Smooth muscle cell (in vitro differentiated cells): ENCODE measurements around the gene ITPRID2. TPM values are rescaled to one million over a fixed set of nuclear protein-coding genes. Genes with fewer than 3 reads are reported as not detected.
A peak's percentile ranks its signal among the peaks of the same experiment; 100 is the strongest.

ENCODE experiments used
- DNase-seq: peaks from one replicate; lab custom pipeline; 2025; ENCODE audit not compliant: unreplicated experiment; lab: John Stamatoyannopoulos, UW
- H2AFZ ChIP-seq: fragments of 200-600 bp; sonication (generic); 2 replicates; pipeline ENCODE4 v1.6.0; 2016; ENCODE audit warnings: antibody characterized with exemption, low read depth, mild to moderate bottlenecking
- H3F3A ChIP-seq: fragments of 200-600 bp; sonication (generic); 2 replicates; pipeline ENCODE4 v1.6.0; 2017; ENCODE audit warnings: antibody characterized with exemption, low read depth
- H3K27ac ChIP-seq: fragments of 200-600 bp; sonication (generic); 2 replicates; pipeline ENCODE4 v1.5.1; 2016; ENCODE audit warnings: low read depth, mild to moderate bottlenecking
- H3K27me3 ChIP-seq: fragments of 200-600 bp; sonication (generic); 2 replicates; pipeline ENCODE4 v1.6.1; 2016; ENCODE audit warnings: low read depth, mild to moderate bottlenecking
- H3K36me3 ChIP-seq: fragments of 200-600 bp; sonication (generic); 2 replicates; pipeline ENCODE4 v1.5.1; 2016; ENCODE audit warnings: low read depth
- H3K4me1 ChIP-seq: fragments of 200-600 bp; sonication (generic); 2 replicates; pipeline ENCODE4 v1.5.1; 2016; ENCODE audit warnings: low read depth
- H3K4me2 ChIP-seq: fragments of 200-600 bp; sonication (generic); 2 replicates; pipeline ENCODE4 v1.6.0; 2016; ENCODE audit warnings: mild to moderate bottlenecking
- H3K4me3 ChIP-seq: fragments of 200-600 bp; sonication (generic); 2 replicates; pipeline ENCODE4 v1.5.1; 2016; ENCODE audit warnings: mild to moderate bottlenecking
- H3K79me2 ChIP-seq: fragments of 200-600 bp; sonication (generic); 2 replicates; pipeline ENCODE4 v1.6.0; 2016; ENCODE audit warnings: low read depth, mild to moderate bottlenecking
- H3K9ac ChIP-seq: fragments of 200-600 bp; sonication (generic); 2 replicates; pipeline ENCODE4 v1.6.0; 2016; ENCODE audit warnings: low read depth
- H3K9me3 ChIP-seq: fragments of 200-600 bp; sonication (generic); replicated peaks from 2 replicates; pipeline ENCODE4 v1.5.1; 2016; ENCODE audit warnings: low read depth
- H4K20me1 ChIP-seq: fragments of 200-600 bp; sonication (generic); 2 replicates; pipeline ENCODE4 v1.6.0; 2016; ENCODE audit warnings: low read depth
- WGBS: methylation state at CpG from one replicate; pipeline ENCODE4 v1.1.7; 2016; ENCODE audit warnings: low lambda C conversion rate; 5-methylcytosine and 5-hydroxymethylcytosine counted together
- polyA plus RNA-seq: library from polyadenylated mRNA; unstranded; fragments of >200 nt; fragmentation: Nextera tagmentation; extraction: Ambion mirVana; gene quantifications from 2 replicates; pipeline ENCODE4 v1.2.1, GENCODE V29; 2016
- total RNA-seq: library from RNA; depleted of rRNA; stranded (reverse); fragments of >200 nt; gene quantifications from 2 replicates; pipeline ENCODE4 v1.2.3, GENCODE V29; 2014
- TF ChIP-seq, protein P1 (sequence below): fragments of 200-600 bp; sonication (generic); IDR thresholded peaks from 2 replicates; pipeline ENCODE4 v1.5.1; 2017; ENCODE audit warnings: borderline replicate concordance, mild to moderate bottlenecking, antibody characterized with exemption; ENCODE audit not compliant: insufficient read depth, poor library complexity, severe bottlenecking

The ITPRID2 gene
- total and polyA plus RNA-seq, 2 experiments from 2014 or later = 28.2 to 556 TPM

- Histone ChIP-seq H3F3A (no peaks in the 10 kb centered on the region), H3K27me3 (no peaks in the 10 kb centered on the region), H3K9me3 (peaks cover 4% of the 10 kb centered on the region), H3K36me3 (peaks cover 11% of the 10 kb centered on the region), H3K27ac (no peak overlapping the region), H3K9ac (no peak overlapping the region), H3K79me2 (no peaks in the 10 kb centered on the region), H3K4me2 (no peak overlapping the region), H3K4me3 (no peak overlapping the region), H4K20me1 (peaks cover 4% of the 10 kb centered on the region), H3K4me1 (no peaks in the 10 kb centered on the region), H2AFZ (no peak overlapping the region)
- TF ChIP-seq, protein P1, sequence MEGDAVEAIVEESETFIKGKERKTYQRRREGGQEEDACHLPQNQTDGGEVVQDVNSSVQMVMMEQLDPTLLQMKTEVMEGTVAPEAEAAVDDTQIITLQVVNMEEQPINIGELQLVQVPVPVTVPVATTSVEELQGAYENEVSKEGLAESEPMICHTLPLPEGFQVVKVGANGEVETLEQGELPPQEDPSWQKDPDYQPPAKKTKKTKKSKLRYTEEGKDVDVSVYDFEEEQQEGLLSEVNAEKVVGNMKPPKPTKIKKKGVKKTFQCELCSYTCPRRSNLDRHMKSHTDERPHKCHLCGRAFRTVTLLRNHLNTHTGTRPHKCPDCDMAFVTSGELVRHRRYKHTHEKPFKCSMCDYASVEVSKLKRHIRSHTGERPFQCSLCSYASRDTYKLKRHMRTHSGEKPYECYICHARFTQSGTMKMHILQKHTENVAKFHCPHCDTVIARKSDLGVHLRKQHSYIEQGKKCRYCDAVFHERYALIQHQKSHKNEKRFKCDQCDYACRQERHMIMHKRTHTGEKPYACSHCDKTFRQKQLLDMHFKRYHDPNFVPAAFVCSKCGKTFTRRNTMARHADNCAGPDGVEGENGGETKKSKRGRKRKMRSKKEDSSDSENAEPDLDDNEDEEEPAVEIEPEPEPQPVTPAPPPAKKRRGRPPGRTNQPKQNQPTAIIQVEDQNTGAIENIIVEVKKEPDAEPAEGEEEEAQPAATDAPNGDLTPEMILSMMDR = no peak
- WGBS = 94% methylated on average over 5 of the region's 5 CpGs
- no peak for DNase-seq
Observed at GRCh38 chr2:181934694-181935093, 43.2 kb downstream of the ITPRID2 start.

DNA sequence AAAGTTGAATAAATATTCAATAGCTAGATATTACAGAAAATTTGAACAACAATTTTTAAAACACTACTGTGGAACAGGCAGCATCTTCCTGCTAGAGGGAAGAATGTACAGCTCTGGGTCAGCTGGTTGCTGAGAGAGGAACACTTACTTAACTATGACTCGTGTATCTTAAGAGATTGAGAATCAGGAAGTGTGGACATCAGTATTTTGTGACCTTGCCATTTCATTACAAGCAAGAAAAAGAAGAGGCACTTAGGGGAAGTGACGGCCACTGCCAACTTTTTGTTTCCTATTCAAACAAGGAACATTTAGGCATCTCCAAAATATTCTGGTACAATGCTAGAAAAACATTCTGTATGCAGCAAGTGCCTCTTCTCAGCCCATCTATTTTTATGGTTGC lies 45.9 kb downstream of the ITPRID2 start:
- Histone ChIP-seq H3K36me3 (no peaks in the 10 kb centered on the region), H3K9ac (no peak overlapping the region), H3K79me2 (no peaks in the 10 kb centered on the region), H3K27me3 (no peaks in the 10 kb centered on the region), H2AFZ (no peak overlapping the region), H3K9me3 (no peaks in the 10 kb centered on the region), H4K20me1 (no peaks in the 10 kb centered on the region), H3K27ac (no peak overlapping the region), H3F3A (no peaks in the 10 kb centered on the region), H3K4me3 (no peak overlapping the region), H3K4me2 (no peak overlapping the region), H3K4me1 (no peaks in the 10 kb centered on the region)
- WGBS = 41% methylated on average over 2 of the region's 2 CpGs
- no peak for DNase-seq
- TF ChIP-seq, protein P1 = no peak

DNA sequence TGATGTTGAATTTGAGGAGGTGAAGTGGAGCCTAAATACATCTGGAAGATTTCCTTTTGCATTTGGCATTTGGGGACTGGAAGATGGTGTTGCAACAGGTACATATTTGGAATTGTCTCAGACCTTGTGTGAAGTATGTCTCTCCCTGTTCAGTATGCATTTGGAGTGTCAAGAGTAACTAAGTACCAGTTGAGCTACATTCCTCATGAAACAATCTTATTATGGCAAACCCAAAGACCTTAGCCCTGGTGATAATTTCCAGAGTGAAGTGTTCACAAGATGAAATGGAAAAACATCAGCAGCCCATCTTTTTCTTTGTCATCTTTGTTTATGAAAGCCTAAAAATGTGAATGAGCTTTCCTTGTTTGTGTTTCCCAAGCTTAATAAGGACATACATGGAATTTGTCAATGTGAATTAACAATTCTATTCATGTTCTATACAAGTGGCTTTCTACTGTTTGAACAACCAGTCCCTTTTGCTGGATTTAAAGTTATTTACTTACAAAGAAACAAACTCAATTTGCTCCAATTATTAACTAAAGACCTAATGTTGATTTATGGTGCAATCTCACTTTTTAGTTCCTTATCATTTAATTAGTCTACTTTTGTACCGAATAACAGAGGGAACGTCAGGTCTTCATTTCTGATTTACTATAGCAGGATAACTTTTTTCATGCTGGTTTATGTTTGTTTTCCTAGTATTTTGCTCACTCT lies 52.0 kb downstream of the ITPRID2 start:
- 85% methylated on average over 2 of the region's 2 CpGs for WGBS
- DNase-seq = no peak

More for the DNA sequence above, 52.0 kb downstream of the ITPRID2 start:
- Histone ChIP-seq H3K4me2 (peak overlapping the region; percentile 3), H3K27ac (peak overlapping the region; percentile 10), H3K9ac (no peak overlapping the region), H2AFZ (no peak overlapping the region), H4K20me1 (no peaks in the 10 kb centered on the region), H3K79me2 (no peaks in the 10 kb centered on the region), H3K9me3 (no peaks in the 10 kb centered on the region), H3K27me3 (no peaks in the 10 kb centered on the region), H3K4me3 (no peak overlapping the region), H3K4me1 (no peaks in the 10 kb centered on the region), H3K36me3 (no peaks in the 10 kb centered on the region), H3F3A (no peaks in the 10 kb centered on the region)
- TF ChIP-seq, protein P1 = no peak
